Activated T-cell treated with anti-CD3 and anti-CD28 coated beads, Interleukin-2, amount 50 U/mL, for 4 hours (primary cell): ENCODE results near the gene CTBS. TPM values are rescaled to one million over a fixed set of nuclear protein-coding genes. Genes with fewer than 3 reads are reported as not detected.

ENCODE experiments used
- ATAC-seq, 2 donors: fragments of 200-7000 bp; cut with Tn5 transposase; one replicate each; pipeline ENCODE4 v1.10.0; 2021
- DNase-seq: peaks from one replicate; pipeline ENCODE4 v3.0.0-alpha.2; 2020
- H3K27me3 Mint-ChIP-seq: one replicate; pipeline ENCODE4 v1.8.0; 2021; ENCODE audit warnings: low read depth, mixed read lengths
- H3K36me3 Mint-ChIP-seq: one replicate; pipeline ENCODE4 v1.8.0; 2022; ENCODE audit warnings: mixed read lengths; ENCODE audit not compliant: insufficient read depth
- H3K4me1 Mint-ChIP-seq: one replicate; pipeline ENCODE4 v1.8.0; 2021; ENCODE audit warnings: low read depth, mixed read lengths
- H3K4me3 Mint-ChIP-seq: one replicate; pipeline ENCODE4 v1.8.0; 2021; ENCODE audit warnings: mild to moderate bottlenecking, moderate library complexity, mixed read lengths
- H3K9me3 Mint-ChIP-seq: one replicate; pipeline ENCODE4 v1.8.0; 2021; ENCODE audit warnings: mixed read lengths
- total RNA-seq, 3 donors: library from RNA; stranded (reverse); gene quantifications; one replicate each; pipeline ENCODE4 v1.2.1, GENCODE V29; 2021

Gene CTBS
- total RNA-seq, 3 donors from 2014 or later = 6.3 to 7.2 (median 6.9) TPM

DNA sequence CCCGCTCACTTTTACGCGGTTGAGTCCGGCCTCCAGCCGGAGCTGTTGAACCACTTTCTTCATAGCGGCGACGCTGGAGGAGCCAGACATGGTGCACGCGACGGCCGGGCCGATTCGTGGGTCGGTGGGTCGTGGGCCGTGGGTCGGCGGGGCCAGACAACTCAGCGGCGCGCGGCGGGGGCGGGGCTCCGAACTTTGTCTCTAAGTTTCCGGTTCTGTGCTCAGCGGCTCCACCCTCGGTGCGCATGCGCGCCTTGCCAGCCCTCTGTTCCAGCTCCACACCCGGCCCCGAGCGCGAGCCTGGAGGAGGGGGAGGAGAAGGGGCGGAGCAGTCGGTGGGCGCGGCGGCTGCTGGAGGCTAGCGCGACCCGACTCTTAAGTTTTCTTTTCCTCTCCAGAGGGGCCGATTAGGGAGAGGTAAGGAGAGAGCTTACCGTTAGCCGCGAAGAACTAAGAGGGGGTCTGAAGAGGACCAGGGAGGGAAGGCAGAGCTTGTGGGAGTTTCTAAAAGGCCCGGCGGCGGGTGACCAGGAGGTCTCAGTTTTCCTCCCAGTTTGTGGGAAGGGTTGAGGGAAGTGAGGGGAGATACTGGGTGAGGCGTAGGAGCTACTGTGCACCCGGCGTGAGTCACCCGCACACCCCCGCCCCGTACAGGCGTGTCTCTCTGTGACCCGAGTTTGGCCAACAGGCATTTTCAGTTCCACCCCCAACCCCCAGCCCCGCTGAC is 68.1 kb downstream of the CTBS start, which contains the start of the genes GNG5 and SPATA1:
GNG5 (minus strand) TSS at position 580 of the 727 bp plus-strand sequence; CDS start at position 90, 490 bp downstream.
SPATA1 (plus strand) TSS at position 385 of the 727 bp plus-strand sequence. CDS start 9,974 bp downstream, outside the sequence.
- H3K36me3 Mint-ChIP-seq = peaks cover 8% of the 10 kb centered on the region
- peaks cover 40% of the 10 kb centered on the region for H3K4me1 Mint-ChIP-seq
- DNase-seq (peak; percentile 98), ATAC-seq (peak; percentile 91 to 93)
- no peaks in the 10 kb centered on the region for H3K27me3 Mint-ChIP-seq
- H3K4me3 Mint-ChIP-seq = peak within 1 kb of the TSS; percentile 100
- peaks cover 7% of the 10 kb centered on the region for H3K9me3 Mint-ChIP-seq

DNA sequence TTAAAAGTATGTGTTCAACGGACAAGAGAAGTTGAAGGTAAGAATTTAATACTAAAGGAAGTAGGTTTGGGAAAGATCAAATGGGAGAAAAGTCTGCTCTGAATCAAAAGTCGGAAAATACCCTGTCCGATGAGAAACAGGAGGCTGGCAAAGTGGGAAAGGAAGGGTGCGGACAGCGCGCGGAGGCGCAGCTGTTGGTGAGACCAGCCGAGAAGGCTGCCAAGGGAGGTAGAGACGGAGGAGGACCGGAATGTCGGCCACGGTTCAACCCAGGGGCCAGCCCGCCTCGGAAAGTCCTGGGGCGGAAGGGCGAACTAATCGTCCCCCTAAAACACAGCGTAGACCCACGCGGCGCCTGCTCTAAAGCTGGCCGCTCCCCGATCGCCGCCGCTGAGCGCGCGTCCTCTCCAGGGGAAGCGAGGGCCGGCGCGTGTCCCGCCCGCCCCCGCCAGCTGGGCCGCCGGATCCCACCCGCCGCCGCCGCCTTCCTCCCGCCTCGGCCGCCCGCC is 68.7 kb downstream of the CTBS start:
- peak overlapping the region; percentile 100 for H3K4me3 Mint-ChIP-seq
- peaks cover 8% of the 10 kb centered on the region for H3K36me3 Mint-ChIP-seq
- H3K27me3 Mint-ChIP-seq = no peaks in the 10 kb centered on the region
- peaks cover 44% of the 10 kb centered on the region for H3K4me1 Mint-ChIP-seq
- peaks cover 7% of the 10 kb centered on the region for H3K9me3 Mint-ChIP-seq
- ATAC-seq = peak; percentile 23 to 27
- no peak for DNase-seq

DNA sequence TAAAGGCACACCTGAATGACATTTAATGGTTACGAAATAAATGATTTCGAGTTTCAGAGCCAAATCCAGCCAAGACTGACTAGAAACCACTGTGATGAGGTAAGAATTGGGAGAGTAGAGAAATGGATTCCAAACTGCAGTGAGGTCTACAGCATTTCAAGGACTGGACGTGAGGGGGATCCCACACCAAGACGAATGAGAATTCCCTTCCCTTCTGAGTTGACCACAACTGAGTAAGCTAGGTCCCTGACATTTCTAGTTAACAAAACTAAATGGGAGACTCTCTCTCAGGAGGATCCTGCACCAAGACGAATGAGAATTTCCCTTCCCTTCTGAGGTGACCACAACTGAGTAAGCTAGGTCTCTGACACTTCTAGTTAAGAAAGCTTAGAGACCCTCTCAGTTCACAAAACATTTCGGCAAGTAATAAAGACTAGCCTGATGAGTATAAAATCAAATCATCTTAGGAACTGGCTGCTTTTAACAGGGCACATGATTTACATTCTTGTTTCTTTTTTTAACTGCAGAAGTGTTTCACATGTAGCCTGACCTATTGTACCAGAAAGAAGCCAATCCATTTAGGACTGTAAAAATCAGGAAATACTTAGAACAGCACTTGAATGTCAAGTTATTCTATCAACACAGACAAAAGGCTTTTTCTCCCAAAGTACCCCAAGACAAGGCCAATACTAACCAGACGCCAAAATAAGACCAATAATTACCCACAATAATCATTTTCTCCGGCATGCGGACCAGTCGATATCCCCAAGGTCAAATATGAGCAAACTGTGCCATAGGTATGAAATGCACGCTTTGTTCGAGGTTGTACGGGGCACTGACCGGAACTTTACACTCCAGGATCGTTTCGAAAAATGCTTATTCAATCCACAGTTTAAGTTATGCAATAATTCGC is 69.4 kb downstream of the CTBS start:
- Mint-ChIP-seq H3K4me1 (peaks cover 48% of the 10 kb centered on the region), H3K36me3 (peaks cover 8% of the 10 kb centered on the region), H3K9me3 (peaks cover 7% of the 10 kb centered on the region), H3K27me3 (no peaks in the 10 kb centered on the region), H3K4me3 (peak overlapping the region; percentile 100)
- DNase-seq (no peak), ATAC-seq (peak; percentile 3 to 4)

DNA sequence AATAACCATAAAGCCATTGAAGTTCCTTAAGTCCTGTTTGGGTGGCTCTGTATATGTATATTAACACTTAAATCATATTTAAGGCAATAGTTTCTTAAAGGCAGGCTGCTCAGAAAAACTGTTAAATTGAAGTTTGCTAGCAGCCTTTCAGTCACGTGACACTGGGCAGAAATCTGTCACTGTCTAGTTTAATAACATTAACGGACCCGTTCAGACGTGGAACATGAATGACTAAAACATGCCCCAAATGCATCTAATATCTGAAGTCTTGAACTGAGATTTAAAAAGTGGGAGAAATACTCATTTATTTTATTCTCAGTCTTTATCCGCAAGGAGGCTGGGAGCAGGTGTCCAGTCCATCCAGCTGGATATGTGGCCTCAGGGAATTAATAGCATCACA is 71.3 kb downstream of the CTBS start:
- peaks cover 16% of the 10 kb centered on the region for H3K36me3 Mint-ChIP-seq
- H3K4me3 Mint-ChIP-seq = no peak overlapping the region
- no peak for ATAC-seq
- peaks cover 52% of the 10 kb centered on the region for H3K4me1 Mint-ChIP-seq
- H3K27me3 Mint-ChIP-seq = no peaks in the 10 kb centered on the region
- no peak for DNase-seq
- no peaks in the 10 kb centered on the region for H3K9me3 Mint-ChIP-seq

Other genes starting within 250 kb of the CTBS start
- gene DNASE2B, start 176.0 kb downstream of the CTBS start, total RNA-seq = not detected
- 10 to 100 TPM; 88.2 to 96.1 (median 92.9) TPM for gene RPF1, start 95.2 kb downstream of the CTBS start, total RNA-seq
- under 1 TPM in 1 of 3 donors, not detected in 2; 0.46 TPM for gene SPATA1, start 68.1 kb downstream of the CTBS start, total RNA-seq
- 100 to 1,000 TPM; 102 to 112 (median 105) TPM for gene GNG5, start 67.9 kb downstream of the CTBS start, total RNA-seq
- 1 to 10 TPM; 5.7 to 8.7 (median 8.4) TPM for gene SSX2IP, start 116.0 kb upstream of the CTBS start, total RNA-seq